GM10847 (cell line): ENCODE data around the gene PCSK1.

Source experiments
- POLR2A ChIP-seq: IDR thresholded peaks from 2 replicates; pipeline ENCODE4 v1.6.1; 2011; ENCODE audit not compliant: insufficient read length; ENCODE audit errors: extremely low read depth

The PCSK1 gene

GRCh38 chr5:96402500-96402899 lies 30.5 kb downstream of the PCSK1 start:
- TF ChIP-seq POLR2A, result no peak

DNA sequence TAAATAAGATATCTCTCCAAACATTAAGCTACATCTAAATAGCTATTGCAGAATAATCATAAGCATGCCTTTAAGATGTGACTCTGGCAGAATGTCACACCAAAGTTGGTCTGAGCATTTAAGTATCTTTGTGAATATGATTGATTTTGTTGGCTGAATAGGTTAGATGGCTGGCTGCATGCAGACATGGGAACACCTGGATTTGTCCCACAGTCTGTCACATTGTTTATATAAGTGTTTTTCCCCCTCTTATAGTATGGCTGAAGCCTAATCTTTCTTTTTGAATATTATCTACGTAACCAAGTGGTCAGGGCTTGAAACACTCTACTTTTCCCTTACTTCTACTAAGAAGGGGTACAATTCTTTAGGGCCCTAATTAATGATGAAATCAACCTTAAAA lies 36.2 kb downstream of the PCSK1 start:
- no peak for TF ChIP-seq POLR2A

GRCh38 chr5:96391921-96392320 lies 41.1 kb downstream of the PCSK1 start:
- no peak for TF ChIP-seq POLR2A

- TF ChIP-seq POLR2A, result no peak
These were observed 44.9 kb downstream of the PCSK1 start for GRCh38 chr5:96388176-96388575.

DNA sequence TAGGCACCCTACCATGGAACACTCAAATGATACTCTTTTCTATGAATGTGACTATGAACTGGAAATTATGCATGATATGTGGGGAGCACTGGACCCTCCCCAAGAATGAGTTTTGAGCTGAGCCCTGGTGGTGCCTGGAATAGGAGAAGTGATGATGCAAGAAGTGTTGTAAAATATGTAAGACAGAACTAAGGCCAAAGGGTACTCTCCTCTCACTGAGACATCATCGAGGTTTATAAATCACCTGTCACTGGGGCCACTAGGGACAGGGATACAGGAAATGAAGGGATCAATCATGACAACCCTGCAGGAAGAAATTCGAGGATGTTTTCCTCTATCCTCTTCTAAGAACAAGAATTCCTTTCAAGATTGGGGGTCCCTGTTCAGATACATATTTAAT lies 45.4 kb downstream of the PCSK1 start:
- TF ChIP-seq POLR2A, result no peak

DNA sequence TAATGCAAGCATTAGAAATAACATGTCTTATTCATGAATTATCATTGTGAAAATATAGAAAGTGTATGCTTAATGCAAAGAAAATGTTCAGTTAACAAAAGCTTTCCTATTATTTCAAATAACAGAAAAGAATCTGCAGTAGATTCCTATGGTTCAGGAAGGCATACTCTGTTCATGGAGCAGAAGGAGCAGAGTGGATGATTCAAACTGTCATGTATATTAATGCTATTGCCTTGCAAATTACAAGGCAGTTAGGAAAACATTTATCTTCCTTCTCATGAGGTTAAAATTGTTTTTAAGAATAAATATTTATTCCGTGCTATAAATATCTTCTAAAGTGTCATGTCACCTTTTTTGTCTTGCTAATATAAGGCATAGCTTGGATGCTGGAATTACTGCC lies 47.5 kb downstream of the PCSK1 start:
- no peak for TF ChIP-seq POLR2A

DNA sequence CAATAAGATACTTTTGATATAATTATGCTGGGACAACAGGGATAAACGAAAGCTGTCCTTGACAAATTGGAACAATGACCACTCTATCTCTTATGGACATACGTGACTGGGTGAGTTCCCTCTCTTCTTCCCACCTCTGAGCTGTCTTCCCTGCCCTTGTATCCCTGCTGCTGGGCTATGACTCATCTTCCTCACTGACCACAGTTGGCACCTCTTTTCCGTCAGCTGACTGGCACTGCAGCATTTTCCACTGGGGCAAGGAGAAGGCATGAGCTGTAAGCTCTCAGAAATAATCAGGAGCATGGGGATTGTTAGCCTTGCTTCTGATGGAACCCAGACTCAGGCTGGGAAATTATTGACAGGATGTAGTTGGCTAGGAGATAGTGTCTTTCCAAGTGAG lies 48.7 kb downstream of the PCSK1 start:
- TF ChIP-seq POLR2A, result no peak

GRCh38 chr5:96381526-96381925 lies 51.5 kb downstream of the PCSK1 start:
- no peak for TF ChIP-seq POLR2A

DNA sequence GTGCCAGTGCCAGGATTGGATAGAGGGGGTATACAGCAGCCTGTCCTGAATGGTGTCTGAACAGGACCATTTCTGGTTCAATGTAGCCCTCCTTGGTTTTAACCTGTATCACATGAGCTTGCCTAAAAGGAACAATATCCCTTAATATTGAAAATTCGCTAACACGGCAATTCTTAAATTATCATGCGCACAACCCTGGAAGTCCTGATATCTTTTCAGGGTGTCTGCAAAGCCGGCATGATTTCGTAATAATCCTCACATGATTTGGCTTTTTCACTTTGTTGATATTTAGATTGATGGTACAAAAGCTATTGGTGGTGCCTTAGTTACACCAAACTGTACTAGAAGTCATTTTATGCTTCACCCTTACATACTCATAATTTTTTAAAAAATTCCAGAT lies 53.2 kb downstream of the PCSK1 start:
- no peak for TF ChIP-seq POLR2A

- TF ChIP-seq POLR2A, result no peak
These were observed 55.5 kb downstream of the PCSK1 start for GRCh38 chr5:96377597-96377996.

GRCh38 chr5:96377167-96377566 lies 55.9 kb downstream of the PCSK1 start:
- TF ChIP-seq POLR2A, result no peak

- no peak for TF ChIP-seq POLR2A
These were observed 58.4 kb downstream of the PCSK1 start for GRCh38 chr5:96374653-96375052.

GRCh38 chr5:96373381-96373733 lies 59.7 kb downstream of the PCSK1 start:
- TF ChIP-seq POLR2A, result no peak

- no peak for TF ChIP-seq POLR2A
These were observed 60.2 kb downstream of the PCSK1 start for GRCh38 chr5:96372726-96373380.

GRCh38 chr5:96370976-96371375 lies 62.1 kb downstream of the PCSK1 start:
- TF ChIP-seq POLR2A, result no peak

DNA sequence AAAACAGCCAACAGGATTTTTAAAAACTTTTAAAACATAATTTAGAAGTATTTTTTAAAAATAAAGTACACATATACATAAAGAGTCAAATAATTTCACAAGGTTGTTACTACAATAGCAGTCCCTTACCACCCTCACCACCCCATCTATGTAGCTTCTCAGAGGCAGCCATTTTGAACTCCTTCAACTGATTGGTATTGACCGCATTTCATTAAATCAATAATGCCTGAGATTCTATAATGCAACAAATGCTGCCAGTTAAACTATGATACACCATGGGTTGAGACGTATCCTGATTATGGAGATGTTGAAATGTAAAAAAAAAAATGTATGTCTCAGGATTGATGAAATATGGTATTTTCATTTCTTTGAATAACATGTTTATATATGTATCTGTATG lies 78.8 kb downstream of the PCSK1 start:
- TF ChIP-seq POLR2A, result no peak

- no peak for TF ChIP-seq POLR2A
These were observed 79.8 kb downstream of the PCSK1 start for GRCh38 chr5:96353220-96353619.

DNA sequence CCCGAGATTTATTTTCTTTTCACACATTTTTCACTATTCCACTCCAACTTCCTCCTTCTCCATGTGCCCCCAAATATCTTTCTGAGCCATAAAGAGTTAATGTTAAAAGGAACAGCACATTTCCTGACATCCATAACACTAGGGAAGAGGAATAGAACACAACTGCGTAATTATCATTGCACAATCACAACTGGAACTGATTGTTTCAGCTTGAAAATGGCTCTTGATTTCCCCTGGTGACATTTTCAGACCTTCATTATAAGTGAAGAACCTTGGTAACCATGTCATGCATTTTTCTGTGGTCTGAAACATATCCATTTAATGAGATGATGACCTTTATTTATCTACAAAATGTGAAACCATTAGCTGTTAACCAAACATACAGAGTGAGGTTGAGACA lies 82.4 kb downstream of the PCSK1 start:
- TF ChIP-seq POLR2A, result no peak
